ENCODE data around the gene SLC22A13.

DNA sequence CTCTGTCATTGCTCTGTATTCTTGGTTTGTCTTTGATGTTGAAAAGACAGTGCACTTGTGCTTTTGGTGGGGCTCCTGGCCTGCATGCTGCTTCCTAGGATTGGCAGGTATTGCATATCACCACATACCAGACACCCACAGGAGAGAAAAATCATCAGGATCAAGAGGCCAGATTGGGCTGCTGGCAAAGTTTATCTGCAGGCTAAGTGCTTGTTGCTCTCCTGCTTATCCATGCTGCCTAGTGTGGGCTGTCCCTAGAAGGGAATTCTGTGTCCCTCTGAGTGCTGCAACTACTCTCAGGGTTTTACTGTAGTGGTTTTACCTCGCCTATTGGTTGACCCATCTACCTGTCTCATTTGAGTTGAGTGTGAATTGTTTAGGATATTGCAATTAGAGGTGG, 833 bp upstream of the SLC22A13 start:
- TF ChIP-seq CTCF (IDR thresholded peaks at IDR 0.05) (no peak), POLR2A (IDR thresholded peaks at IDR 0.05) (no peak)
